ENCODE data around the gene RAI14. TPM values are rescaled to one million over a fixed set of nuclear protein-coding genes. Genes with fewer than 3 reads are reported as not detected.
A peak's percentile ranks its signal among the peaks of the same experiment; 100 is the strongest.

The RAI14 gene
- total RNA-seq, 4 donors from 2014 or later = 26.9 to 40.4 (median 32.1) TPM

GRCh38 chr5:34858790-34859189 is 202.7 kb downstream of the RAI14 start:
- intact Hi-C loops (cut with DNase I; ENCODE audit: low total_unique reads) = no loop called here
- WGBS, 2 donors = 33 to 59% methylated on average over 2 of the region's 2 CpGs
- TF ChIP-seq, protein P1, sequence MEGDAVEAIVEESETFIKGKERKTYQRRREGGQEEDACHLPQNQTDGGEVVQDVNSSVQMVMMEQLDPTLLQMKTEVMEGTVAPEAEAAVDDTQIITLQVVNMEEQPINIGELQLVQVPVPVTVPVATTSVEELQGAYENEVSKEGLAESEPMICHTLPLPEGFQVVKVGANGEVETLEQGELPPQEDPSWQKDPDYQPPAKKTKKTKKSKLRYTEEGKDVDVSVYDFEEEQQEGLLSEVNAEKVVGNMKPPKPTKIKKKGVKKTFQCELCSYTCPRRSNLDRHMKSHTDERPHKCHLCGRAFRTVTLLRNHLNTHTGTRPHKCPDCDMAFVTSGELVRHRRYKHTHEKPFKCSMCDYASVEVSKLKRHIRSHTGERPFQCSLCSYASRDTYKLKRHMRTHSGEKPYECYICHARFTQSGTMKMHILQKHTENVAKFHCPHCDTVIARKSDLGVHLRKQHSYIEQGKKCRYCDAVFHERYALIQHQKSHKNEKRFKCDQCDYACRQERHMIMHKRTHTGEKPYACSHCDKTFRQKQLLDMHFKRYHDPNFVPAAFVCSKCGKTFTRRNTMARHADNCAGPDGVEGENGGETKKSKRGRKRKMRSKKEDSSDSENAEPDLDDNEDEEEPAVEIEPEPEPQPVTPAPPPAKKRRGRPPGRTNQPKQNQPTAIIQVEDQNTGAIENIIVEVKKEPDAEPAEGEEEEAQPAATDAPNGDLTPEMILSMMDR (IDR thresholded peaks at IDR 0.05) = no peak
- TF ChIP-seq POLR2A (IDR thresholded peaks at IDR 0.05) = no peak
- DNase-seq (ENCODE audit: low spot score in 2 of 2) = no peak
- no peak overlapping the region for H3K4me3 ChIP-seq (ENCODE audit: low read depth, poor library complexity, severe bottlenecking)

- intact Hi-C loops (cut with DNase I; ENCODE audit: low total_unique reads) = no loop called here
- TF ChIP-seq, protein P1 (IDR thresholded peaks at IDR 0.05) = no peak
- TF ChIP-seq POLR2A (IDR thresholded peaks at IDR 0.05) = no peak
- DNase-seq (ENCODE audit: low spot score in 2 of 2) = no peak
- 91 to 96% methylated on average over 5 of the region's 5 CpGs for WGBS, 2 donors
- H3K4me3 ChIP-seq (ENCODE audit: low read depth, poor library complexity, severe bottlenecking) = no peak overlapping the region
Measured at GRCh38 chr5:34859253-34859652, 203.1 kb downstream of the RAI14 start.

- DNase-seq (ENCODE audit: low spot score in 2 of 2) = no peak
- intact Hi-C loops (cut with DNase I; ENCODE audit: low total_unique reads) = no loop called here
- TF ChIP-seq POLR2A (IDR thresholded peaks at IDR 0.05) = no peak
- TF ChIP-seq, protein P1 (IDR thresholded peaks at IDR 0.05) = no peak
- no peak overlapping the region for H3K4me3 ChIP-seq (ENCODE audit: low read depth, poor library complexity, severe bottlenecking)
- WGBS, 2 donors = 56 to 67% methylated on average over 3 of the region's 3 CpGs
Measured at GRCh38 chr5:34863946-34864345, 207.8 kb downstream of the RAI14 start.

- TF ChIP-seq, protein P1 (IDR thresholded peaks at IDR 0.05) = no peak
- no peak for TF ChIP-seq POLR2A (IDR thresholded peaks at IDR 0.05)
- DNase-seq (ENCODE audit: low spot score in 2 of 2) = no peak
- no peak overlapping the region for H3K4me3 ChIP-seq (ENCODE audit: low read depth, poor library complexity, severe bottlenecking)
- intact Hi-C loops (cut with DNase I; ENCODE audit: low total_unique reads) = no loop called here
- WGBS, 2 donors = 84 to 92% methylated on average over 2 of the region's 2 CpGs
Measured at GRCh38 chr5:34865091-34865490, 209.0 kb downstream of the RAI14 start.

DNA sequence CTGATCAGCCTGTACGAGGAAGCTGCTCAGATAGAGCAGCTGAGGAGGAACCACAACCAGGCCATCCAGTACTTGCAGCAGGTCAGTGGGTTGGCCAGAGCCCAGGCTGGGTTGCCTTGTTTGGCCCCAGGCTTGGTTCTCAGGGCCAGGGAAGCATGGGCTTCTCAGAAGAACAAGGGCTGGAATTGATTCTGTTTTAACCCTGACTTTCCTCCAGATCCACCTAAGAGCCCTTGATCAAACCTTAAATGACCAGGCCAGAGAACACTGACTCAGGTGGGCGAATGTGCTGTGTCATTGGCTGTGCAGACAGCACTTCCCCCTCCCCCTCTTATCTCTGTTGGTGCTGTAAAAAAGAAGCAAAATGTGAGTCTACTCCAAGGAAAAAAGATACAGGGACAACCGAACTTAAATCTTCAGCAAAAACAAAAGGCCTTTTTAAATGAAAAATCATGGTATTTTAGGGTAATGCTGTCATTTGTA is 210.9 kb downstream of the RAI14 start:
- WGBS, 2 donors = 81 to 87% methylated on average over 3 of the region's 3 CpGs
- no peak overlapping the region for H3K4me3 ChIP-seq (ENCODE audit: low read depth, poor library complexity, severe bottlenecking)
- DNase-seq (ENCODE audit: low spot score in 2 of 2) = peak in 1 of 2 donors; percentile 18

More for the DNA sequence above, 210.9 kb downstream of the RAI14 start:
- intact Hi-C loops (cut with DNase I; ENCODE audit: low total_unique reads) = no loop called here
- TF ChIP-seq, protein P1 (IDR thresholded peaks at IDR 0.05) = no peak
- TF ChIP-seq POLR2A (IDR thresholded peaks at IDR 0.05) = no peak

All from lower leg skin (tissue), 4 donors.